Parathyroid adenoma (tissue), 2 donors: ENCODE measurements around the gene MAD1L1.

Experiments used
- H2AFZ ChIP-seq: fragments of 300-600 bp; sonication (generic); one replicate; pipeline ENCODE4 v1.7.0; 2017; ENCODE audit warnings: antibody characterized with exemption, mild to moderate bottlenecking
- H3K27ac ChIP-seq: fragments of 300-600 bp; sonication (generic); one replicate; pipeline ENCODE4 v1.7.0; 2017
- H3K27me3 ChIP-seq: fragments of 300-600 bp; sonication (generic); one replicate; pipeline ENCODE4 v1.7.0; 2017; ENCODE audit warnings: low read length; ENCODE audit not compliant: control insufficient read depth, insufficient read depth
- H3K36me3 ChIP-seq: fragments of 300-600 bp; sonication (generic); one replicate; pipeline ENCODE4 v1.7.0; 2017; ENCODE audit warnings: low read length; ENCODE audit not compliant: control insufficient read depth, insufficient read depth
- H3K4me1 ChIP-seq: fragments of 300-600 bp; sonication (generic); one replicate; pipeline ENCODE4 v1.7.0; 2017; ENCODE audit warnings: control low read depth
- H3K4me2 ChIP-seq: fragments of 300-600 bp; sonication (generic); one replicate; pipeline ENCODE4 v1.7.0; 2017; ENCODE audit warnings: low read length
- H3K4me3 ChIP-seq: fragments of 300-600 bp; sonication (generic); one replicate; pipeline ENCODE4 v1.7.0; 2017; ENCODE audit warnings: low read depth, low read length
- H3K79me2 ChIP-seq: fragments of 300-600 bp; sonication (generic); one replicate; pipeline ENCODE4 v1.7.0; 2017; ENCODE audit warnings: control low read depth
- H3K9ac ChIP-seq: fragments of 300-600 bp; sonication (generic); one replicate; pipeline ENCODE4 v1.7.0; 2017; ENCODE audit warnings: mild to moderate bottlenecking
- H3K9me3 ChIP-seq: fragments of 300-600 bp; sonication (generic); one replicate; pipeline ENCODE4 v1.7.0; 2017; ENCODE audit warnings: low read length; ENCODE audit not compliant: control insufficient read depth
- CTCF ChIP-seq: fragments of 300-600 bp; sonication (generic); IDR thresholded peaks from one replicate; pipeline ENCODE4 v1.7.0; 2017; ENCODE audit warnings: antibody characterized with exemption, mild to moderate bottlenecking
- donor health status: primary hyperparathyroidism.

The MAD1L1 gene

GRCh38 chr7:1938788-1939433 is 293.8 kb downstream of the MAD1L1 start:
- TF ChIP-seq CTCF, result no peak
- Histone ChIP-seq H3K36me3 (no peaks in the 10 kb centered on the region), H3K79me2 (no peaks in the 10 kb centered on the region), H3K9ac (no peak overlapping the region), H3K9me3 (no peaks in the 10 kb centered on the region), H3K27me3 (no peaks in the 10 kb centered on the region), H3K4me3 (no peak overlapping the region), H3K27ac (no peak overlapping the region), H2AFZ (no peak overlapping the region), H3K4me1 (no peaks in the 10 kb centered on the region), H3K4me2 (no peak overlapping the region)

GRCh38 chr7:1937252-1937605 is 295.5 kb downstream of the MAD1L1 start:
- H3K36me3 ChIP-seq, result no peaks in the 10 kb centered on the region
- H2AFZ ChIP-seq, result no peak overlapping the region
- no peaks in the 10 kb centered on the region for H3K27me3 ChIP-seq
- no peak overlapping the region for H3K27ac ChIP-seq
- no peaks in the 10 kb centered on the region for H3K79me2 ChIP-seq
- no peaks in the 10 kb centered on the region for H3K9me3 ChIP-seq
- H3K4me1 ChIP-seq, result no peaks in the 10 kb centered on the region
- no peak overlapping the region for H3K4me3 ChIP-seq
- no peak overlapping the region for H3K9ac ChIP-seq
- H3K4me2 ChIP-seq, result no peak overlapping the region
- no peak for TF ChIP-seq CTCF

GRCh38 chr7:1936531-1937251 is 296.1 kb downstream of the MAD1L1 start:
- Histone ChIP-seq H3K9ac (no peak overlapping the region), H2AFZ (no peak overlapping the region), H3K4me1 (no peaks in the 10 kb centered on the region), H3K4me3 (no peak overlapping the region), H3K4me2 (no peak overlapping the region), H3K9me3 (no peaks in the 10 kb centered on the region), H3K27ac (no peak overlapping the region), H3K27me3 (no peaks in the 10 kb centered on the region), H3K36me3 (no peaks in the 10 kb centered on the region), H3K79me2 (no peaks in the 10 kb centered on the region)
- no peak for TF ChIP-seq CTCF

GRCh38 chr7:1936006-1936310 is 296.8 kb downstream of the MAD1L1 start:
- H3K9ac ChIP-seq, result no peak overlapping the region
- no peaks in the 10 kb centered on the region for H3K36me3 ChIP-seq
- H3K4me3 ChIP-seq, result no peak overlapping the region
- H3K27ac ChIP-seq, result no peak overlapping the region
- no peak overlapping the region for H2AFZ ChIP-seq
- no peaks in the 10 kb centered on the region for H3K4me1 ChIP-seq
- H3K4me2 ChIP-seq, result no peak overlapping the region
- no peak for TF ChIP-seq CTCF
- H3K27me3 ChIP-seq, result no peaks in the 10 kb centered on the region
- no peaks in the 10 kb centered on the region for H3K9me3 ChIP-seq
- H3K79me2 ChIP-seq, result no peaks in the 10 kb centered on the region
